Measurements from ENCODE around the gene FRAS1. TPM values are rescaled to one million over a fixed set of nuclear protein-coding genes. Genes with fewer than 3 reads are reported as not detected.
"Not testable (repeated sequence)": the region's sequence is repeated elsewhere in the genome, so short reads cannot be mapped to it uniquely, and the experiment has no call there.

The FRAS1 gene
- total RNA-seq, 2 experiments from 2014 or later: 0.09 TPM; not detected in 1

DNA sequence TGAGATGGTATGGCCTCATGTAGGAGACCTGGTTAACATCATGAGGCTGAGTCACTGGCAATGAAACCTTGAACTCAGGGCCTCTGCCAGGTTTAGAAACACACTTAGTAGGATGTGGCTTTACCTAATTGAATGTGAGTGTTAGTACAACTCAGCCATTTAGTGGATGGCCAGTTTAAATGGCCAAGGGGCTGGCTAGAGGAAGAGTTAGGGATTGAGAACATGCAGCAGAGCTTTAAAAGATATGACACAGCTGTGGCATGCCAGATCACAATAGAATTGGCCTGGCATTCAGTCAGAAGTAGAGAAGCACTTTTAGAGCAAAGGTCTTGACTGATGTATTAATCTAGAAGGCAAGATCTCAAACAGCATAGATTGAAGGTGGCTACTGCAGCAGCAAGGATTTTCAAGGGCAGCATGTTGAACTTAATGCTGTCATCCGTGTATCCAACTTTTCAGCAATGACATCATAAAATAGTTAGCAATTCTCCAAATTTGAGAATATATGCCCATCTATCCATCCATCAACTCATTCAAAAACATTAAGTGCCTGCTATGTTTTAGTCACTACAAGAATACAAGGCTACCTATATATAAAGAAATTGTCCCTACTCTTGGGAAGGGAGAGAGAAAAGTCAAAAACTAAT lies 170.4 kb downstream of the FRAS1 start:
- no peaks in the 10 kb centered on the region for H3K36me3 Mint-ChIP-seq (ENCODE audit: low read depth)
- no peak overlapping the region for H3K27ac Mint-ChIP-seq

GRCh38 chr4:78235800-78236199 lies 178.7 kb downstream of the FRAS1 start:
- POLR2A ChIA-PET: no interaction called here
- CTCF ChIA-PET: no interaction called here
- Mint-ChIP-seq H3K4me1 (no peaks in the 10 kb centered on the region), H3K36me3 (ENCODE audit: low read depth) (no peaks in the 10 kb centered on the region), H3K4me3 (no peak overlapping the region), H3K9me3 (ENCODE audit: low read depth) (no peaks in the 10 kb centered on the region), H3K27ac (no peak overlapping the region), H3K27me3 (peaks cover 5% of the 10 kb centered on the region)
- ATAC-seq (no peak), DNase-seq (no peak)
- intact Hi-C loops (cut with DNase I, micrococcal nuclease): no loop called here

More for the DNA sequence above, 170.4 kb downstream of the FRAS1 start:
- POLR2A ChIA-PET: no interaction called here
- peaks cover 16% of the 10 kb centered on the region for H3K27me3 Mint-ChIP-seq
- peaks cover 5% of the 10 kb centered on the region for H3K9me3 Mint-ChIP-seq (ENCODE audit: low read depth)
- CTCF ChIA-PET: no interaction called here
- ATAC-seq (no peak), DNase-seq (no peak)
- no peaks in the 10 kb centered on the region for H3K4me1 Mint-ChIP-seq
- intact Hi-C loops (cut with DNase I, micrococcal nuclease): no loop called here
- no peak overlapping the region for H3K4me3 Mint-ChIP-seq

DNA sequence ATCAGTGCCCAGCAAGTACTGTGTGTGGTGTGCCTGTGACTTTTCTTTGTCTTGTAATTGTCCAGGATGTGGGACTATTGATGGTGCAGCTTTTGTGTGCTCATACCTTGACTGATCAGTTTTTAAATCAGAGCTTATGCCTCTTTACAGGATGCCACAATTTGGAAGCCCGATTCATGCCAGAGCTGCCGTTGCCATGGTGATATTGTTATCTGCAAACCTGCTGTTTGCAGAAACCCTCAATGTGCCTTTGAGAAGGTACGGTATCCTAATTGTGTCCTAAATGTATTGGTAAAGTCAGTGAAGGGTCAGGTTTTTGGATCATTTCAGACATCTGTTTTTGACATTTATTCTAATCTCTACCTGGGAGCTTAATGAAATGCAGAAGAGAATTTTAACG lies 180.2 kb downstream of the FRAS1 start:
- Mint-ChIP-seq H3K27me3 (peaks cover 4% of the 10 kb centered on the region), H3K9me3 (ENCODE audit: low read depth) (no peaks in the 10 kb centered on the region), H3K4me3 (no peak overlapping the region), H3K4me1 (no peaks in the 10 kb centered on the region), H3K36me3 (ENCODE audit: low read depth) (no peaks in the 10 kb centered on the region), H3K27ac (no peak overlapping the region)
- DNase-seq: no peak
- intact Hi-C loops (cut with DNase I, micrococcal nuclease): no loop called here
- CTCF ChIA-PET: no interaction called here
- ATAC-seq: no peak
- POLR2A ChIA-PET: no interaction called here

GRCh38 chr4:78242071-78242470 lies 184.9 kb downstream of the FRAS1 start:
- peaks cover 11% of the 10 kb centered on the region for H3K27me3 Mint-ChIP-seq
- CTCF ChIA-PET: no interaction called here
- POLR2A ChIA-PET: no interaction called here

GRCh38 chr4:78244705-78245485 lies 187.8 kb downstream of the FRAS1 start:
- ChIA-PET POLR2A (no interaction called here), CTCF (no interaction called here)
- Mint-ChIP-seq H3K27me3 (peaks cover 12% of the 10 kb centered on the region), H3K36me3 (ENCODE audit: low read depth) (no peaks in the 10 kb centered on the region), H3K9me3 (ENCODE audit: low read depth) (no peaks in the 10 kb centered on the region), H3K4me1 (no peaks in the 10 kb centered on the region), H3K4me3 (no peak overlapping the region), H3K27ac (no peak overlapping the region)
- DNase-seq (no peak), ATAC-seq (no peak)
- intact Hi-C loops (cut with DNase I, micrococcal nuclease): no loop called here

More at GRCh38 chr4:78242071-78242470, 184.9 kb downstream of the FRAS1 start:
- Mint-ChIP-seq H3K4me1 (no peaks in the 10 kb centered on the region), H3K4me3 (no peak overlapping the region), H3K27ac (no peak overlapping the region), H3K9me3 (ENCODE audit: low read depth) (no peaks in the 10 kb centered on the region), H3K36me3 (ENCODE audit: low read depth) (no peaks in the 10 kb centered on the region)
- no peak for DNase-seq
- ATAC-seq: no peak
- intact Hi-C loops (cut with DNase I, micrococcal nuclease): no loop called here

DNA sequence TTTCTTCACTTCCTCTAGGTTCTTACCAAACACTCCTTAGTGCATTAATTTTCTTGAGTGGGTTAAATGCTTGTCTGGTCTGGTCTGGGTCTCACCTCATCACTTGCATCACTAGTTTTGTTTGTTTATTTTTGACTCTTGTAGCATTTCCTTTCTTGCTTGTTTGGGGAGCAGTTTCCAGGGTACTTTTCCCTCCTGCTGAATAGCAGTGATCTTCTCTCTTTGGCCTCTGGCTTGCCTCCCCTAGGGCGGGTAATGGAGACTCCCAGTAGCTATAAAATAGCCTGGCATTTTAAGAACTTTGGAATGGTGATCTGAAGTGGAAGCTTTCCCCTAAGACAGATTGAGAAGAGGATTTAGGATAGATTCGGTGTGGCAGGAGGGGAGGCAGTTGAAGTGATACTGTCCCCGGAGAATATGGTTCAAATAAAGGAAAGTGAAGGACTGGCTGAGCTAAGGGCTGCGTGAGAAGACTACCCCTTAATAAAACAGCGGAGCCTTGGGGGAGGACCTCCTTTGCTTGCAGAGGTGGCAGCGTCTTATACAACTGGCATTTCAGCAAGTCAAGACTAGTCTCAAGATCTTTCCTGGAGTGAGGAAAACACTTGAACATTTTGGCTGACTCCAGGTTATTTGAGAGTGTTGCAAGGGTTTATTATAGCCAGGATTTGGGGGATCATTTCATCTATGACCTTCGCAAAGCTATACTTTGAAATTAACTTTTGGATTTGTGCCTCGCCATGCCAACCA lies 190.6 kb downstream of the FRAS1 start:
- DNase-seq (no peak), ATAC-seq (no peak)
- ChIA-PET POLR2A (no interaction called here), CTCF (interaction anchor here (1.0 kb wide), 1 partner anchor 9 kb away, joined by 3 read pairs; no protein-coding TSS in a partner anchor)
- H3K4me1 Mint-ChIP-seq: no peaks in the 10 kb centered on the region
- no peak overlapping the region for H3K27ac Mint-ChIP-seq
- no peak overlapping the region for H3K4me3 Mint-ChIP-seq
- H3K9me3 Mint-ChIP-seq (ENCODE audit: low read depth): no peaks in the 10 kb centered on the region
- H3K27me3 Mint-ChIP-seq: peaks cover 12% of the 10 kb centered on the region
- H3K36me3 Mint-ChIP-seq (ENCODE audit: low read depth): no peaks in the 10 kb centered on the region
- intact Hi-C loops (cut with DNase I, micrococcal nuclease): no loop called here

DNA sequence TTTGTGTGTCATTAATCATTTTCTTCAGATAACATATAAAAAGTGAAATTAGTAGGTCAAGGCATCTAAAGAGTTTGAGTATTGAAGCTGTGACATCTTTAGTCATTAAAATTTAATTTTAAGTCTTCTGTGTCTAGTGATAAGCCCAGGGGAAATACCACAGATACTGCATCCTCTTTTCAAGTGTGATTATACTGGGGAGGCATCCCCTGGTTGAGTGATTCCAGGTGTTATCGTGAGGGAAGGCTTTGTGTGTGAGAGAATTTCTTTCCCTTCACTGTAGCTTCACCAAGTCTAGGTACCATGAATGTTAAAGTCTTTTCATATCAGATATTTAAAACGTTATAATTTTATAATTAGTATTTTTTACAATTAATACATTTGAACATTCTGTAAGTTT lies 193.4 kb downstream of the FRAS1 start:
- DNase-seq (no peak), ATAC-seq (no peak)
- Mint-ChIP-seq H3K27me3 (peaks cover 8% of the 10 kb centered on the region), H3K4me3 (no peak overlapping the region), H3K4me1 (no peaks in the 10 kb centered on the region), H3K9me3 (ENCODE audit: low read depth) (peaks cover 5% of the 10 kb centered on the region), H3K36me3 (ENCODE audit: low read depth) (no peaks in the 10 kb centered on the region), H3K27ac (no peak overlapping the region)
- intact Hi-C loops (cut with DNase I, micrococcal nuclease): no loop called here
- ChIA-PET CTCF (no interaction called here), POLR2A (no interaction called here)

GRCh38 chr4:78252773-78253172 lies 195.7 kb downstream of the FRAS1 start:
- DNase-seq; H3K4me1 Mint-ChIP-seq; H3K27me3 Mint-ChIP-seq; H3K27ac Mint-ChIP-seq; POLR2A ChIA-PET; ATAC-seq; H3K4me3 Mint-ChIP-seq; H3K36me3 Mint-ChIP-seq (ENCODE audit: low read depth); H3K9me3 Mint-ChIP-seq (ENCODE audit: low read depth); intact Hi-C loops (cut with DNase I, micrococcal nuclease); CTCF ChIA-PET: not testable (repeated sequence)

DNA sequence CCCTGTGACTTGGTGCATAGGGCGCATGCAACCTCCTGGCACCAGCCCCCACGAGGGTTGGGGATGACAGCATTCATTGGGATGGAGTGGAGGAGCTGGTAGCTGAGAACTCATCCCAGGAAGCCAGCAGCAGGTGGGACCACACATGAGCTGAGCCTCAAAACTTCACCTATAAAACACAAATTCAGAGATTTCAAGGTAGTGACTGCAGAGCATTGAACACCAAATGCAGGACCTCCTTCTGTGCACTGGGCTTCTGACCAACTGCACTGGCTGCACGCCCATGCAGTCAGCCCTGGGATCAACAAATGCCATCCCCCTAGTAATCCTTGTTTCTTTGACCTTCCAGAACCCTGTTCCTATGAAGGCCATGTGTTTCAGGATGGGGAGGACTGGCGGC lies 197.8 kb downstream of the FRAS1 start:
- ChIA-PET POLR2A (no interaction called here), CTCF (no interaction called here)
- H3K27me3 Mint-ChIP-seq: no peaks in the 10 kb centered on the region
- no peaks in the 10 kb centered on the region for H3K4me1 Mint-ChIP-seq
- no peak for ATAC-seq
- intact Hi-C loops (cut with DNase I, micrococcal nuclease): no loop called here
- H3K36me3 Mint-ChIP-seq (ENCODE audit: low read depth): no peaks in the 10 kb centered on the region
- DNase-seq: no peak
- peaks cover 5% of the 10 kb centered on the region for H3K9me3 Mint-ChIP-seq (ENCODE audit: low read depth)
- no peak overlapping the region for H3K27ac Mint-ChIP-seq
- H3K4me3 Mint-ChIP-seq: no peak overlapping the region

DNA sequence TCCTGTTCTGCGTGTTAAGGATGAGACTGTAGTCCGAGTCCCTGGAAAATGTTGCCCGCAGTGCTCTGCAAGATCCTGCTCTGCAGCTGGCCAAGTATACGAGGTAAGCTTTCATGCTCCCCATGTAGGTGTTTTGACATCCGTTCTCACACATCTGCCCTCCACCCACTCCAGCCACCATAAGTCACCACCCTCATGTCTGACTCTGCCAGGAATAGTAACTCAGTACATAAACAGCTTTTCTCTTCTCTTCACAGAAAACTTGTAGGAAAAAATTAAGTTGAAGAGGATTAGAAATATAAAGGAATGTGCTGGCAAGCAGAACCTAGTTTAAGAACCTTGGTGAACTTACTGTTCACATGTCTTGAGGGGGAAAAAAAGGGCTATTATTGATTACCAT lies 207.9 kb downstream of the FRAS1 start:
- no peak overlapping the region for H3K27ac Mint-ChIP-seq
- CTCF ChIA-PET: no interaction called here
- intact Hi-C loops (cut with DNase I, micrococcal nuclease): no loop called here
- H3K27me3 Mint-ChIP-seq: peaks cover 13% of the 10 kb centered on the region
- H3K36me3 Mint-ChIP-seq (ENCODE audit: low read depth): no peaks in the 10 kb centered on the region
- ATAC-seq (no peak), DNase-seq (no peak)
- no peak overlapping the region for H3K4me3 Mint-ChIP-seq
- POLR2A ChIA-PET: no interaction called here
- no peaks in the 10 kb centered on the region for H3K9me3 Mint-ChIP-seq (ENCODE audit: low read depth)
- no peaks in the 10 kb centered on the region for H3K4me1 Mint-ChIP-seq

- DNase-seq: no peak
- Mint-ChIP-seq H3K4me3 (no peak overlapping the region), H3K36me3 (ENCODE audit: low read depth) (no peaks in the 10 kb centered on the region), H3K9me3 (ENCODE audit: low read depth) (no peaks in the 10 kb centered on the region), H3K27me3 (peaks cover 10% of the 10 kb centered on the region), H3K27ac (no peak overlapping the region), H3K4me1 (no peaks in the 10 kb centered on the region)
- intact Hi-C loops (cut with DNase I, micrococcal nuclease): no loop called here
- POLR2A ChIA-PET: no interaction called here
- ATAC-seq: no peak
- CTCF ChIA-PET: no interaction called here
Measured at GRCh38 chr4:78267790-78268189, 210.7 kb downstream of the FRAS1 start.

- Mint-ChIP-seq H3K4me3 (no peak overlapping the region), H3K27ac (no peak overlapping the region), H3K27me3 (peaks cover 7% of the 10 kb centered on the region), H3K36me3 (ENCODE audit: low read depth) (no peaks in the 10 kb centered on the region), H3K4me1 (no peaks in the 10 kb centered on the region), H3K9me3 (ENCODE audit: low read depth) (no peaks in the 10 kb centered on the region)
- CTCF ChIA-PET: no interaction called here
- no peak for DNase-seq
- intact Hi-C loops (cut with DNase I, micrococcal nuclease): no loop called here
- ATAC-seq: no peak
- POLR2A ChIA-PET: no interaction called here
Measured at GRCh38 chr4:78268597-78268996, 211.5 kb downstream of the FRAS1 start.
